NT2/D1 (cell line): ENCODE results near the gene KCTD10.

ENCODE experiments used
- DNase-seq: peaks from one replicate; pipeline ENCODE4 v3.0.0-alpha.2; 2011; ENCODE audit warnings: low read depth, low spot score
- H3K27me3 ChIP-seq: 2 replicates; pipeline ENCODE4 v1.6.0; 2011; ENCODE audit warnings: mild to moderate bottlenecking; ENCODE audit not compliant: insufficient read length, insufficient read depth
- H3K36me3 ChIP-seq: 2 replicates; pipeline ENCODE4 v1.6.1; 2011; ENCODE audit warnings: mild to moderate bottlenecking, low read length, mixed read lengths; ENCODE audit not compliant: insufficient read depth, insufficient read length
- H3K4me1 ChIP-seq: 2 replicates; pipeline ENCODE4 v1.5.1; 2011; ENCODE audit not compliant: insufficient read depth, insufficient read length
- H3K4me3 ChIP-seq: 2 replicates; pipeline ENCODE4 v1.5.1; 2011; ENCODE audit warnings: low read depth; ENCODE audit not compliant: insufficient read length
- H3K9ac ChIP-seq: 2 replicates; pipeline ENCODE4 v1.6.0; 2011; ENCODE audit warnings: low read depth; ENCODE audit not compliant: insufficient read length
- H3K9me3 ChIP-seq: 2 replicates; pipeline ENCODE4 v1.5.1; 2011; ENCODE audit warnings: mild to moderate bottlenecking, low read length; ENCODE audit not compliant: insufficient read depth
- SUZ12 ChIP-seq: IDR thresholded peaks from 2 replicates; pipeline ENCODE4 v1.6.1; 2011; ENCODE audit not compliant: insufficient read length, insufficient read depth; ENCODE audit errors: extremely low read depth
- YY1 ChIP-seq: IDR thresholded peaks from 2 replicates; pipeline ENCODE4 v1.6.1; 2011; ENCODE audit not compliant: insufficient read length, insufficient read depth
- ZNF274 ChIP-seq: IDR thresholded peaks from 2 replicates; pipeline ENCODE4 v1.6.1; 2011; ENCODE audit warnings: mild to moderate bottlenecking, low read depth, low read length

The KCTD10 gene

DNA sequence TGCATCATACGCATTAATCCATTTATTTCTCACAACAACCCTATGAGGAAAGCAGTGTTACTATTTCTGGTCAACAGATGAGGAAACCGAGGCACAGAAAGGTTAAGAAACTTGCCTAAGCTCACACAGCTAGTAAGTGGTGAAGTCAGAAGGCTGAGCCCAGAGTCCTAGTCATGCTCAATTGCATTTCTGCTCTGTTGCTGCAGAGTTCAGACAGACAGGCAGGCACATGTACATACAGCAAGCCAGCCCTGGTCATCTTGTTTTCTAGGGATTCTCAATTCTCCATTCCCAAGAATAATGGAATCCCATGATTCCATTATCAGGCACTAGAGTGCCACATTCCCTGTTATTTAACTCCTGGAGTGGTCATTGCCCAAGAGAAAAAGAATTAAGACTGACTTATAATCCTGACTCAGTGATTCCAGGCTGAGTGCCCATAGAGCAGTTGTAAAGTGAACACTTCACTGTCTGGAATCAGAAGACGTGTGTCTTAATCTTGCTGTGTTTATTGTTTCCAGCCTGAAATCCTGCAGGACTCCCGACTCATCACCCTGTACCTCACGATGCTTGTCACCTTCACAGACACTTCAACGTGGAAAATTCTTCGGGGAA lies 11.1 kb upstream of the KCTD10 start:
- no peak overlapping the region for H3K9ac ChIP-seq
- no peak overlapping the region for H3K4me3 ChIP-seq
- TF ChIP-seq YY1 = no peak
- no peak for TF ChIP-seq SUZ12
- TF ChIP-seq ZNF274 = no peak
- DNase-seq = no peak
- no peaks in the 10 kb centered on the region for H3K9me3 ChIP-seq
- H3K36me3 ChIP-seq = peaks cover 100% of the 10 kb centered on the region
- H3K27me3 ChIP-seq = no peaks in the 10 kb centered on the region
- H3K4me1 ChIP-seq = no peaks in the 10 kb centered on the region

DNA sequence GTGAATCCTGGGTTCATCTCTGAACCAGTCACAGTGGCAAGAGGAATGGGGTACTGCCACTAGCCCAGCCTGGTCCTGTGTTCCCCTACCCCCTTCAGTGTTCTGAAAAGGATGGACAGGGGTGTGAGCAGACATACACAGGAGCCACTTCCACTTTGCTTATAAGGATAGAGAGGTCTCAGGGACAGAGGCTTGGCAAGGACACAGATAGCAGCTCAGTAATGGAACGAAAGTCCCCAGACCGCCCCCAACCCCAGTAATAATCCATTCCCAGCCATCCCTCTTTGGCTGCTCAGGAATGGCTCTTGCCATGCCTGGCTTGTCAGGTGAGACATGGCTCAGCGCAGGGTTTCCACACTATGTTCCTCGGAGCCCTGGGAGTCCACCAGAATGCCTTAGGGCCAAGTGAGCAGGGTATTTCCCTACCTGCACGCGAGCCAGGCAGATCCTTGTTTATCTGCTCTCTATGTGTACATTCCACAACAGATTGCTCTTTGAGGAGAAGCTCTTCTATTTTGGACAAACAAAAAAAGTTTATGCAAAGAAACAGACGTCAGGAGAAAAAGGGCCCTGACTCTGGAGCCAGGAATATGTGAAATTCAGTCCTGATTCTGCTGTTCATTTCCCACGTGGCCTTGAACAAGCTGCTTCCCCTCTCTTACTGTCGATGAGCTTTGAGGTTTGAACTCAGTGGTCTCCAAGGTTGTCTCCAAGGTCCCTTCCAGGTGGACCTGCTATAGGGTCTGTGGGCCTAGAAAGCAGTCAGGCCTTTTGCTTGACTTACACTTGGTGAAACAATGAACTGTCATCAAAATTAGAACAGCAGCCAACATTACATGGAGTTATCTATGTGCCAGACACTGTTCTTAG lies 10.3 kb upstream of the KCTD10 start:
- Histone ChIP-seq H3K9me3 (no peaks in the 10 kb centered on the region), H3K9ac (no peak overlapping the region), H3K4me1 (no peaks in the 10 kb centered on the region), H3K4me3 (no peak overlapping the region), H3K36me3 (peaks cover 98% of the 10 kb centered on the region), H3K27me3 (no peaks in the 10 kb centered on the region)
- DNase-seq = no peak
- no peak for TF ChIP-seq YY1
- TF ChIP-seq SUZ12 = no peak
- TF ChIP-seq ZNF274 = no peak

DNA sequence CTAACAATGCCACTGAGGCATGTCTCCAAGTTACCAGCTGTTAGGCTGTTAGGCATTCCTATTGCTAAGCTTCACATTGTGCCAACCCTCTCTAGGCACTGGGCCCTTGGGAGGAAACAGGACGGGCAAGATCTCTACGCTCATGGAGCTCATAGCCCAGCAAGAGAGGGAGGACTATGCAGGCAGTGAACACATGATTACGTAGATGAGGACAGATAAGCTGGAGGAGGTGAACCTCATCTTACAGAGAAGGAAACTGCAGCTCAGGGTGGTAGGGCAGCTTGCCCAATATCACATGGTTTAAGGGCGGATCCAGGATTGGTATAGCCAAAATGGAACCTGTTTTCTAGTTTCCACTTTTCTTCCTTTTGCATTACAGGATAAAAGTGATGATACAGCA lies 8.1 kb upstream of the KCTD10 start:
- Histone ChIP-seq H3K9ac (no peak overlapping the region), H3K27me3 (no peaks in the 10 kb centered on the region), H3K4me1 (no peaks in the 10 kb centered on the region), H3K9me3 (no peaks in the 10 kb centered on the region), H3K36me3 (peaks cover 90% of the 10 kb centered on the region), H3K4me3 (no peak overlapping the region)
- DNase-seq = no peak
- TF ChIP-seq SUZ12 (no peak), YY1 (no peak), ZNF274 (no peak)

DNA sequence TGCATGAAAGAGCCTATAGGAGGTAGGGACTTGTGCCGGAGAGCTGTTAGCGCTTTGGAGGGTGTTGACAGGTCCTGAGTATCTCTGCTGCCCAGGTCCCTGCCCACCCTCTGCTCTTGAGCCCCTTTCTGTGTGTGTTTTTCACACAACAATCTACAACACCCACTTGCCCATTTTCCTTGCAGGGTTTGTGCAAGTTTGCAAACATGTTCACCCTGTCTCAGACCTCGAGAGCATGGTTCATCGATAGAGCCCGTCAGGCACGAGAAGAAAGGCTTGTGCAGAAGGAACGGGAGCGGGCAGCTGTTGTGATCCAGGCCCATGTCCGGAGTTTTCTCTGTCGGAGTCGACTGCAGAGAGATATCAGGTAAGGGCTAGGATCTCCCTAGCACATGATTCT lies 6.2 kb upstream of the KCTD10 start:
- Histone ChIP-seq H3K27me3 (no peaks in the 10 kb centered on the region), H3K9me3 (no peaks in the 10 kb centered on the region), H3K36me3 (peaks cover 77% of the 10 kb centered on the region), H3K9ac (no peak overlapping the region), H3K4me3 (no peak overlapping the region), H3K4me1 (no peaks in the 10 kb centered on the region)
- DNase-seq = no peak
- no peak for TF ChIP-seq YY1
- TF ChIP-seq SUZ12 = no peak
- no peak for TF ChIP-seq ZNF274

DNA sequence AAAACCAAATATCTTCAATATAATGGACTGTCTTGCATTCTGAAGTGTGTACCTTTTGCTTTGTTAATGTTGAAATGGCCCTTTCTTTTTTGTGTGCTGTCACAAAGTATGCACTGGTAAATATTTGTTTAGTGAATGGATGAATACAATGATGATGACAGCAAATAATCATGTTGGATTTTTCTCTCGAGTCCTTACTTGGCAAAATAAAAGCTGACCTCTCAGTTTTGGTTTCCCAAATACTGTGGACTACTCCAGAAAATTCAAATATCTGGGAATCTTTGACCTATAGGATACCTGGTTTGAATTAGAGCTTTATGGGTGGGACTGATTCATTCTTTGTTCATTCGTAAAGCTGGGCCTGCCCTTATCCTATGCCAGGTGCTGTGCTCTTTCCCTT lies 5.8 kb upstream of the KCTD10 start:
- no peak for TF ChIP-seq YY1
- no peak for TF ChIP-seq SUZ12
- TF ChIP-seq ZNF274 = no peak
- Histone ChIP-seq H3K4me1 (no peaks in the 10 kb centered on the region), H3K4me3 (no peak overlapping the region), H3K27me3 (no peaks in the 10 kb centered on the region), H3K9ac (no peak overlapping the region), H3K36me3 (peaks cover 73% of the 10 kb centered on the region), H3K9me3 (no peaks in the 10 kb centered on the region)
- no peak for DNase-seq

DNA sequence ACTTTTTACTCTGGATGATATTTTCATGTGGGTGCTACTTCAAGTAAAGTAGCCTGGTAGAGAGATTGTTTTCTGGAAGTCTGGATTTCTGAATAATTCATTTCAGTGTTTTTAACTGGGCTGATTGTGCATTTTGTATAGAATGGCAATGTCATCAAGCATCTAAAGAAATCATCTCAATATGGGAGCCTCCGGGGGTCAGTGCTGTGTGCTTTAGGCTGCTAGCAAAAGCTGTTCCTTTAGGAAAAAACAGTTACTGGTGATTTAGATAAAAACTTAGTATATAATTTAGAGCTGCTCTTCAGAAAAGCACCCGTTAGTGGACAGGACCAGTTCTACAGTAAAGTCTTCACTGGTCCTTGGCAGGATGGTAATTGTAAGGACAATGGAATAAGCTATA lies 5.4 kb upstream of the KCTD10 start:
- Histone ChIP-seq H3K9ac (no peak overlapping the region), H3K27me3 (no peaks in the 10 kb centered on the region), H3K36me3 (peaks cover 69% of the 10 kb centered on the region), H3K9me3 (no peaks in the 10 kb centered on the region), H3K4me1 (no peaks in the 10 kb centered on the region), H3K4me3 (no peak overlapping the region)
- DNase-seq = no peak
- TF ChIP-seq SUZ12 (no peak), ZNF274 (no peak), YY1 (no peak)

DNA sequence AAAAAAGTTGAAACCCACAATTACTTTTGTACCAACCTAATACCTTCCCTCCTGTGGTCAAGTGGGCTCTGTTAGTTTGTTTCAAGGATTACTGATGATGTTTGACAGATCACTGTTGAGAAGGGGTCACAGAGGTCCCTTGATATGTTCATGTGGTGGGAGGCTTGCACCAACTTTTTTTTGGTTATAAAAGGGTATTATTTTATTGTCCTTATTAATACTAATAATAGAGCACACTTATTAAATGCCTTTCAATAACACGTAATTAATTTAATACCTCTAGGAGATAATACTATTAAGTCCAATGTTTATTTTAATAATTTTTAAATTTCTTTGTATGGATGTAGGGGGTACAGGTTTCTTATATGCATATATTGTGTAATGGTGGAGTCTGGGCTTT lies 4.8 kb upstream of the KCTD10 start:
- H3K9me3 ChIP-seq = no peaks in the 10 kb centered on the region
- no peaks in the 10 kb centered on the region for H3K4me1 ChIP-seq
- no peak overlapping the region for H3K4me3 ChIP-seq
- H3K27me3 ChIP-seq = no peaks in the 10 kb centered on the region
- no peak overlapping the region for H3K9ac ChIP-seq
- no peak for DNase-seq
- H3K36me3 ChIP-seq = peaks cover 62% of the 10 kb centered on the region
- TF ChIP-seq YY1 (no peak), ZNF274 (no peak), SUZ12 (no peak)
